RWPE2 (cell line): Measurements from ENCODE around the gene OBSCN.

ENCODE experiments used
- ATAC-seq: fragments of 200-7000 bp; cut with Tn5 transposase; 3 replicates; pipeline ENCODE4 v1.9.1; 2021; ENCODE audit warnings: low read depth
- DNase-seq: peaks from one replicate; pipeline ENCODE4 v3.0.0-alpha.2; 2020; ENCODE audit warnings: low spot score
- H3K27ac ChIP-seq: fragments of 450-650 bp; 2 replicates; pipeline ENCODE4 v1.5.1; 2017; ENCODE audit warnings: mild to moderate bottlenecking; ENCODE audit not compliant: poor library complexity, severe bottlenecking
- H3K27me3 ChIP-seq: fragments of 250-450 bp; sonication (Bioruptor Pico); 2 replicates; pipeline ENCODE4 v1.5.1; 2021; ENCODE audit warnings: mild to moderate bottlenecking, moderate library complexity; ENCODE audit not compliant: insufficient read depth, poor library complexity, severe bottlenecking
- H3K36me3 ChIP-seq: fragments of 250-450 bp; sonication (Bioruptor Pico); 2 replicates; pipeline ENCODE4 v1.5.1; 2020; ENCODE audit warnings: low read depth, mild to moderate bottlenecking, moderate library complexity
- H3K4me1 ChIP-seq: fragments of 250-450 bp; sonication (Bioruptor Pico); 2 replicates; pipeline ENCODE4 v1.5.1; 2021; ENCODE audit warnings: mild to moderate bottlenecking, moderate library complexity; ENCODE audit not compliant: insufficient read depth, poor library complexity, severe bottlenecking
- H3K4me3 ChIP-seq: fragments of 250-450 bp; sonication (Bioruptor Pico); 2 replicates; pipeline ENCODE4 v1.5.1; 2021; ENCODE audit warnings: mild to moderate bottlenecking, moderate library complexity; ENCODE audit not compliant: severe bottlenecking
- H3K9me3 ChIP-seq: fragments of 250-450 bp; sonication (Bioruptor Pico); 2 replicates; pipeline ENCODE4 v1.5.1; 2021; ENCODE audit warnings: mild to moderate bottlenecking, moderate library complexity; ENCODE audit not compliant: severe bottlenecking
- CTCF ChIP-seq: fragments of 450-650 bp; IDR thresholded peaks from one replicate; pipeline ENCODE4 v1.5.1; 2017; ENCODE audit warnings: mild to moderate bottlenecking, moderate library complexity; ENCODE audit not compliant: poor library complexity, severe bottlenecking

OBSCN gene

GRCh38 chr1:228410671-228411070 lies 202.8 kb downstream of the OBSCN start:
- DNase-seq (no peak), ATAC-seq (no peak)
- TF ChIP-seq CTCF = no peak
- no peaks in the 10 kb centered on the region for H3K4me1 ChIP-seq
- no peak overlapping the region for H3K4me3 ChIP-seq
- H3K36me3 ChIP-seq = no peaks in the 10 kb centered on the region
- H3K27ac ChIP-seq = no peak overlapping the region
- H3K9me3 ChIP-seq = no peaks in the 10 kb centered on the region
- H3K27me3 ChIP-seq = no peaks in the 10 kb centered on the region

DNA sequence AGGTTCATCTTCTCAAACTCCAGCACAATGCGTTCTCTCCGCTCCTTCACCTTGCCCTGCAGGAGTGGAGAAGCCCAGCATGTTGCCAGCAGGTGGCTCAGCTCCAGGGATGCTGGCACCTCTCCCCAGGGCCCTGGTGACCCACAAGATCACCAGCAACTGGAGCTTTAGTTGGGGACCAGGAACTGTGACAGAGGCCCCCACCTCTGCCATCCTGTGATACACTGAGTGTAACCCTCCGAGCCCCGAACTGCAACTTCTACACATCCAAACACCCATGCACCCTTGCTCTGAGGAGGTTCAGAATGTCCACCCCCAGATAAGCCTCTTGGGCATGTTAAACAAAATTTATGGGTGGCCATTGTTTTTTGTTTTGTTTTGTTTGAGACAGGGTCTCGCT lies 203.3 kb downstream of the OBSCN start:
- Histone ChIP-seq H3K9me3 (no peaks in the 10 kb centered on the region), H3K27ac (no peak overlapping the region), H3K36me3 (no peaks in the 10 kb centered on the region), H3K4me3 (no peak overlapping the region), H3K4me1 (no peaks in the 10 kb centered on the region), H3K27me3 (no peaks in the 10 kb centered on the region)
- DNase-seq (no peak), ATAC-seq (no peak)
- TF ChIP-seq CTCF = no peak

- H3K27me3 ChIP-seq = no peaks in the 10 kb centered on the region
- no peak overlapping the region for H3K27ac ChIP-seq
- DNase-seq (no peak), ATAC-seq (no peak)
- no peaks in the 10 kb centered on the region for H3K4me1 ChIP-seq
- H3K4me3 ChIP-seq = no peak overlapping the region
- no peaks in the 10 kb centered on the region for H3K36me3 ChIP-seq
- TF ChIP-seq CTCF = no peak
- H3K9me3 ChIP-seq = no peaks in the 10 kb centered on the region
Measured at GRCh38 chr1:228411548-228412430, 203.9 kb downstream of the OBSCN start.

- H3K36me3 ChIP-seq = no peaks in the 10 kb centered on the region
- H3K4me1 ChIP-seq = peaks cover 10% of the 10 kb centered on the region
- no peak for TF ChIP-seq CTCF
- no peaks in the 10 kb centered on the region for H3K9me3 ChIP-seq
- H3K27me3 ChIP-seq = no peaks in the 10 kb centered on the region
- no peak for DNase-seq
- ATAC-seq = no peak
- no peak overlapping the region for H3K27ac ChIP-seq
- H3K4me3 ChIP-seq = no peak overlapping the region
Measured at GRCh38 chr1:228413241-228414010, 205.6 kb downstream of the OBSCN start.
